ENCODE data around the gene LRRC8B.

The LRRC8B gene

DNA sequence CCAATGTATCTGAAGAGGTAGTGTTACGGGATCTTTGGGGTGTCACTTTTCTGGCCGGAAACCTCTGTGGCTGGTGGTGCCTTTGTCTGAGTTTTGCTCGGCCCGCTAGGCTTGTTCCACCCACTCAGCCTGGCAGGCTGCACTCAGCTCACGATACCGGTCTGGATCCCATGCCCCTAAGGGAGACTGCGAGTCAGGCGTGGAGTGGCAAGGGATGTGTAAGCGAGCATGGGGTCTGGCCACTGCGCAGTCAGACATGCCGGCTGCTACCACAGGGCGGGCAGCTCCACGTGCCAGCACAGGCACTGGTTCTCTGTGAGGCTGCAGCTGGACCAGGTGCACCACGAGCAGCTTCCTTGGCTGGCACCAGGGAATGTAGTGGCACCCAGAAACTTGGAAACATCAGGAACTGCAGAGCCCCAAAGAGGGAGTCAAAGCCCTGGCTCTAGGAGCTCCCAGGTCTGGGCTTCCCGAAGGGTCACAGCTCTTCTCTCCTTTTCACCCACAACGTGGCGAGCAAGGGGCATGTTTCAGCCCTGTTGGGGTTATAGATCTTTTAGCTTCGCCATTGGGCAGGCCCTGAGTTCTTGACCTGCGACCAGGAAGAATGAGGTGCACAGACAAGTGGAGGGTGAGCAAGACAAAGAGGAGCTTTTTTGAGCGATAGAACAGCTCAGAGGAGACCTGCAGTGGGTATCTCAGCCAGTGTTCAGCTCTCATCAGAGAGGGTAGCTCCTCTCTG is 84.5 kb downstream of the LRRC8B start:
- no peak for DNase-seq
- Histone ChIP-seq H3K27ac (ENCODE audit: insufficient read depth in 1 of 2, low read depth in 1 of 2, low read length in 2 of 2, poor library complexity in 1 of 2, severe bottlenecking in 2 of 2) (no peak overlapping the region), H3K4me3 (ENCODE audit: control insufficient read depth in 1 of 7, extremely low read depth in 1 of 7, insufficient read depth in 4 of 7, low read depth in 2 of 7, low read length in 6 of 7) (no peak overlapping the region), H3K9me3 (ENCODE audit: control extremely low read depth in 1 of 5, control insufficient read depth in 4 of 5, insufficient read depth in 2 of 5, low read depth in 1 of 5, low read length in 4 of 5) (no peaks in the 10 kb centered on the region), H3K4me1 (ENCODE audit: control extremely low read depth in 1 of 4, control insufficient read depth in 4 of 4, insufficient read depth in 4 of 4, low read length in 3 of 4) (no peaks in the 10 kb centered on the region), H3K36me3 (ENCODE audit: control insufficient read depth in 4 of 4, insufficient read depth in 4 of 4, low read length in 3 of 4) (peaks cover 0 to 2% (median 0%) of the 10 kb centered on the region in 4 experiments), H3K27me3 (replicated peaks in 2 of 5; ENCODE audit: control insufficient read depth in 4 of 5, insufficient read depth in 5 of 5, low read length in 4 of 5) (no peaks in the 10 kb centered on the region)
- WGBS (ENCODE audit: insufficient coverage) = 98% methylated on average over 18 of the region's 20 CpGs
- ChIA-PET POLR2A (no interaction called here), CTCF (interaction anchor here (1.2 to 9.0 kb wide), 3 partner anchors 8 to 125 kb away, joined by 3 to 63 read pairs (median 10); no protein-coding TSS in a partner anchor)

DNA sequence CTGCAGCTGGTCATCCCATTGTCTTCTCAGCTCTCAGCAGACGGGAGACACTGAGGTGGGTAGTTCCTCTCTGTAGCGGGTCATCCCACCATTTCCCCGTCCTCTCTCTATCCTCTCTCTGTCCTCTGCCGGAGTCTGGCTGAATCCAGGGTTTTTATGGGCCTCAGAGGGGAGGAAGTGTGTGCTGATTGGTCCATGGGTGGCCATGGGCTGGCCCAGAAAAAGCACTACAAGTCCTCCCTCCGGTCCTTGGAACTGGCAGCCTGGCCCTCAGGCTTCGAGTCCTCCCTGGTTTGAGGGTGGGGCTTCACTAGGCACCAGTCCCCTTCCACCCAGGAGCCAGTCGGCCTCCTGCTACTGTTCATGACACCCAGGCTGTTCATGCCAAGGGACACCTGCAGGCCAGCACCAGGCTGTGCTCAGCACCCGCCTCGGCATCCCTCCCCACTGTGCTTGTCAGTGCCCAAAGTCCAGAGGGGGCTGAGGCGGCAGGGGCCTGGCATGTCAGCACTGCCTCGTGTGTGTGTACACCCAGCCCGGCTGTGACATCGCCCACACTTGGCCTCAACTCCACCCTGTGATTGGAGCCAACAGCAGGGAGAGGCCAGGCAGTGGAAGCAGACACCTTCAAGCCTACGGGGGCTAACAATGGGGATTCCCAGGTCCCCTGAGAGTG is 85.3 kb downstream of the LRRC8B start:
- no peaks in the 10 kb centered on the region for H3K27me3 ChIP-seq (replicated peaks in 2 of 5; ENCODE audit: control insufficient read depth in 4 of 5, insufficient read depth in 5 of 5, low read length in 4 of 5)
- ChIA-PET POLR2A (no interaction called here), CTCF (interaction anchor here (0.7 to 9.0 kb wide), 4 partner anchors 7 to 153 kb away, joined by 3 to 63 read pairs (median 6); no protein-coding TSS in a partner anchor)
- H3K36me3 ChIP-seq (ENCODE audit: control insufficient read depth in 4 of 4, insufficient read depth in 4 of 4, low read length in 3 of 4) = peaks cover 0 to 2% (median 0%) of the 10 kb centered on the region in 4 experiments
- H3K4me3 ChIP-seq (ENCODE audit: control insufficient read depth in 1 of 7, extremely low read depth in 1 of 7, insufficient read depth in 4 of 7, low read depth in 2 of 7, low read length in 6 of 7) = no peak overlapping the region
- no peak for DNase-seq
- WGBS (ENCODE audit: insufficient coverage) = 94% methylated on average over 8 of the region's 14 CpGs
- no peaks in the 10 kb centered on the region for H3K9me3 ChIP-seq (ENCODE audit: control extremely low read depth in 1 of 5, control insufficient read depth in 4 of 5, insufficient read depth in 2 of 5, low read depth in 1 of 5, low read length in 4 of 5)
- H3K4me1 ChIP-seq (ENCODE audit: control extremely low read depth in 1 of 4, control insufficient read depth in 4 of 4, insufficient read depth in 4 of 4, low read length in 3 of 4) = no peaks in the 10 kb centered on the region
- no peak overlapping the region for H3K27ac ChIP-seq (ENCODE audit: insufficient read depth in 1 of 2, low read depth in 1 of 2, low read length in 2 of 2, poor library complexity in 1 of 2, severe bottlenecking in 2 of 2)

DNA sequence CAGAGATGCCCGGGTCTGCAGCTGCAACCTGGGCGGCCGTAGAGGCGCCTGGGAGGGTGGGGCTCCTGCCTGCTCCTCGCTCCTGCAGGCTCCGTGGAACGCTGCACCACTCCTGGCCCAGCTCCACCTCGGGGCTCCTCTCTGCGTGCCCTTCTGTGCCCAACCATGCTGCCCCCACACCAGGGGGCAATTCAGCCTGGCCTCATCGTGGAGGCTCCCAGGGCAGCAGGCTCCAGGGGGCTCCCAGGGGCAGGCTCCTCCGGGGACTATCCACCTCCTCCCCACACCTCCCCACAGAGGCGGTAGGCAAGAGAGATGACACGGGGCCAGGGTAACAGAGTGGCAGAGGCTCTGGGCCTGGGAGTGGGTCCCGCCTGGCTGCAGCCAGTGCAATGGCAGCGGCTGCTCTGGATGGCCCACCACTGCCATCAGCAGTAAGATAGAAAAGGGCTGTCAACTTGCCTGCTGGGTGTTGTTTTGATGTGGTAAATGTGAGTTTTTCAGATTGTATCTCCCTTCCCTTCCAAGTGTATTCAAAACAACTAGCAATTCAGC is 85.9 kb downstream of the LRRC8B start:
- POLR2A ChIA-PET = no interaction called here
- 98% methylated on average over 10 of the region's 15 CpGs for WGBS (ENCODE audit: insufficient coverage)
- Histone ChIP-seq H3K27me3 (replicated peaks in 2 of 5; ENCODE audit: control insufficient read depth in 4 of 5, insufficient read depth in 5 of 5, low read length in 4 of 5) (no peaks in the 10 kb centered on the region), H3K4me1 (ENCODE audit: control extremely low read depth in 1 of 4, control insufficient read depth in 4 of 4, insufficient read depth in 4 of 4, low read length in 3 of 4) (no peaks in the 10 kb centered on the region), H3K4me3 (ENCODE audit: control insufficient read depth in 1 of 7, extremely low read depth in 1 of 7, insufficient read depth in 4 of 7, low read depth in 2 of 7, low read length in 6 of 7) (no peak overlapping the region), H3K27ac (ENCODE audit: insufficient read depth in 1 of 2, low read depth in 1 of 2, low read length in 2 of 2, poor library complexity in 1 of 2, severe bottlenecking in 2 of 2) (no peak overlapping the region), H3K9me3 (ENCODE audit: control extremely low read depth in 1 of 5, control insufficient read depth in 4 of 5, insufficient read depth in 2 of 5, low read depth in 1 of 5, low read length in 4 of 5) (no peaks in the 10 kb centered on the region), H3K36me3 (ENCODE audit: control insufficient read depth in 4 of 4, insufficient read depth in 4 of 4, low read length in 3 of 4) (peaks cover 0 to 2% (median 0%) of the 10 kb centered on the region in 4 experiments)
- no peak for DNase-seq
- CTCF ChIA-PET = interaction anchor here (0.7 to 2.8 kb wide), 3 partner anchors 10 to 152 kb away, joined by 3 to 10 read pairs (median 3); no protein-coding TSS in a partner anchor

DNA sequence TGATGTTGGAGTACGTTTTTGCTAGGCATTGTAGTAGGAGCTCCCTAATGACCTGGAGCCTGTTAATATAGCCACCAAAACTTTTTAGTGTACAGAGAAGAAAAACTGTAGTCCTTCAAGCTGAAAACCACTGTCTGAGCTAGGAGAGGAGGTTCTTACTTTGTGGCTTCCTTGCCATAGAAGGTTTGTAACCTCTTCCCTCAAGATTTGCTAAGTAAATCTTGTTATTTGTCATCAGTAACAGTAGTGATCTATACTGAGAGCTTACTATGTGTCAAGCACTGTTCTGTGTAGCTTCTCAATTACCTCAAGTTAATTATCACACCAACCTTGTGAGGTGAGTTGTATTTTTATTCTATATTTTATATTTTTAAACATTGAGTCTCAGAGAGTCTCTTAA is 87.1 kb downstream of the LRRC8B start:
- Histone ChIP-seq H3K27me3 (replicated peaks in 2 of 5; ENCODE audit: control insufficient read depth in 4 of 5, insufficient read depth in 5 of 5, low read length in 4 of 5) (no peaks in the 10 kb centered on the region), H3K9me3 (ENCODE audit: control extremely low read depth in 1 of 5, control insufficient read depth in 4 of 5, insufficient read depth in 2 of 5, low read depth in 1 of 5, low read length in 4 of 5) (no peaks in the 10 kb centered on the region), H3K36me3 (ENCODE audit: control insufficient read depth in 4 of 4, insufficient read depth in 4 of 4, low read length in 3 of 4) (peaks cover 0 to 2% (median 0%) of the 10 kb centered on the region in 4 experiments), H3K4me3 (ENCODE audit: control insufficient read depth in 1 of 7, extremely low read depth in 1 of 7, insufficient read depth in 4 of 7, low read depth in 2 of 7, low read length in 6 of 7) (no peak overlapping the region), H3K4me1 (ENCODE audit: control extremely low read depth in 1 of 4, control insufficient read depth in 4 of 4, insufficient read depth in 4 of 4, low read length in 3 of 4) (no peaks in the 10 kb centered on the region), H3K27ac (ENCODE audit: insufficient read depth in 1 of 2, low read depth in 1 of 2, low read length in 2 of 2, poor library complexity in 1 of 2, severe bottlenecking in 2 of 2) (no peak overlapping the region)
- WGBS (ENCODE audit: insufficient coverage) = no CpG with 5 or more reads among the region's 1 CpG
- POLR2A ChIA-PET = no interaction called here
- no peak for DNase-seq
- CTCF ChIA-PET = interaction anchor here (1.0 kb wide), 1 partner anchor 15 kb away, joined by 6 read pairs; no protein-coding TSS in a partner anchor

DNA sequence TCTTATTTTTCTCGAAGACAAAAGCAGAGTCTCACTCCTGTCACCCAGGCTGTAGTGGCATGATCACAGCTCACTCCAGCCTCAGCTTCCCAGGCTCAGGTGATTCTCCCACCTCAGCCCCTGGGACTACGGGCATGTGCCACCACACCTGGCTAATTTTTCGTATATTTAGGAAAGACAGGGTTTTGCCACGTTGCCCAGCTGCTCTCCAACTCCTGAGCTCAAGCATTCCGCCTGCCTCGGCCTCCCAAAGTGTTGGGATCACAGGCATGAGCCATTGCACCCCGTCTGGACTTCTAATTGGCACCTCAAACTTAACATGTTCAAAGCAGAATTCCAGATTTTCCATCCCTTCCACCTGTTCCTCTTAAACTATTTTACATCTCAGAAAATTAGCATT is 89.3 kb downstream of the LRRC8B start:
- H3K4me1 ChIP-seq (ENCODE audit: control extremely low read depth in 1 of 4, control insufficient read depth in 4 of 4, insufficient read depth in 4 of 4, low read length in 3 of 4) = no peaks in the 10 kb centered on the region
- CTCF ChIA-PET = interaction anchor here (1.3 to 8.0 kb wide), 5 partner anchors 9 to 154 kb away, joined by 3 to 63 read pairs (median 46); partner anchors contain the start of gene LRRC8C

DNA sequence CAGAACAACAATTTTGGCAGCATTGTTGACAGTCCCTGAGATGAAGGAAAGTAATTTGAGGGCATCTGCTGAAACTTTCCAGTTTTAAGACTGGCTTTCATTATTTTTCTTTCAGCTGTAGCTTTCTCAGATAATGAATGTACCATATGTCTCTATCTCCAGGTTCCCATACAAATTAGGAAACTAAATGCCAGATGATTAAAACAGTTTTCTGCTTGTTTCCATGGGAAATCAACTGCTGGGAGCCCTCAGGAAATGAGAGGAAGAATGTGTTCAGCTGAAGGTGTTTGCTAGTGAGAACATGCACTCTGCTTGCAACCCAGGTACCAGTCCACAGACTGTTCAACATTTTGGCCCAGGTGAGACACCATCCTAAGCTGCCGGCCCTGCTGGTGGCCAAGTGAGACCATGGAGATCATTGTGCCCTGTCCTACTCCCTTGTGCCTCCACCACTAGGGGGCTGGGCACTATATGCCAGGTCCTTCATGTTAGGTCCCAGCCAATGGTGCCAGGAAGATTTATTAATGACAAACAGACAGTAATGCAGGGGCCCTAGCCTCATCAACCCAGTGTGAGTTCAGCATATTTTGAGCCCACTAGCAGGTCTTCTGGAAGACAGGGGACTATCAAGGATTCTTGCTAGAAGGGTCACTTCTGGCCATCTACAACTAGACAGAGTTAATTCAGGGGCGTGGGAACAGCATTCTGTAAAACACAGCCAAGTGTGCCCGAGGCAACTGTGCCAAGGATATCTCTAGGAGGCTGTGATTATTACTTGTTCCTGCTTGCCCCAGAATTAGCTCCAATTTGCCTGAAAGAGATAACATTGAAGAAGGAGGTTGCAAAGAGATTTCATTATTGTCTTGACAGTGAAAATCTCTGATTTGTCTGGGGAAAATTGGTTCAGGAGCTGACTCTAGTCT is 91.3 kb downstream of the LRRC8B start:
- Histone ChIP-seq H3K4me3 (ENCODE audit: control insufficient read depth in 1 of 7, extremely low read depth in 1 of 7, insufficient read depth in 4 of 7, low read depth in 2 of 7, low read length in 6 of 7) (no peak overlapping the region), H3K27ac (ENCODE audit: insufficient read depth in 1 of 2, low read depth in 1 of 2, low read length in 2 of 2, poor library complexity in 1 of 2, severe bottlenecking in 2 of 2) (no peak overlapping the region), H3K36me3 (ENCODE audit: control insufficient read depth in 4 of 4, insufficient read depth in 4 of 4, low read length in 3 of 4) (peaks cover 0 to 6% (median under 1%) of the 10 kb centered on the region in 4 experiments), H3K9me3 (ENCODE audit: control extremely low read depth in 1 of 5, control insufficient read depth in 4 of 5, insufficient read depth in 2 of 5, low read depth in 1 of 5, low read length in 4 of 5) (peaks cover 0 to 14% (median 6%) of the 10 kb centered on the region in 5 experiments), H3K27me3 (replicated peaks in 2 of 5; ENCODE audit: control insufficient read depth in 4 of 5, insufficient read depth in 5 of 5, low read length in 4 of 5) (no peaks in the 10 kb centered on the region), H3K4me1 (ENCODE audit: control extremely low read depth in 1 of 4, control insufficient read depth in 4 of 4, insufficient read depth in 4 of 4, low read length in 3 of 4) (no peaks in the 10 kb centered on the region)
- ChIA-PET POLR2A (no interaction called here), CTCF (interaction anchor here (0.7 to 8.0 kb wide), 10 partner anchors 11 to 148 kb away, joined by 3 to 63 read pairs (median 4); partner anchors contain the start of gene LRRC8C)
- WGBS (ENCODE audit: insufficient coverage) = 100% methylated on average over 3 of the region's 3 CpGs
- peak; percentile 50 to 65 (median 61) for DNase-seq

More for the DNA sequence above, 89.3 kb downstream of the LRRC8B start:
- no peaks in the 10 kb centered on the region for H3K27me3 ChIP-seq (replicated peaks in 2 of 5; ENCODE audit: control insufficient read depth in 4 of 5, insufficient read depth in 5 of 5, low read length in 4 of 5)
- H3K27ac ChIP-seq (ENCODE audit: insufficient read depth in 1 of 2, low read depth in 1 of 2, low read length in 2 of 2, poor library complexity in 1 of 2, severe bottlenecking in 2 of 2) = no peak overlapping the region
- DNase-seq = no peak
- POLR2A ChIA-PET = no interaction called here
- H3K9me3 ChIP-seq (ENCODE audit: control extremely low read depth in 1 of 5, control insufficient read depth in 4 of 5, insufficient read depth in 2 of 5, low read depth in 1 of 5, low read length in 4 of 5) = peaks cover 0 to 14% (median 6%) of the 10 kb centered on the region in 5 experiments
- WGBS (ENCODE audit: insufficient coverage) = 100% methylated on average over 5 of the region's 7 CpGs
- H3K4me3 ChIP-seq (ENCODE audit: control insufficient read depth in 1 of 7, extremely low read depth in 1 of 7, insufficient read depth in 4 of 7, low read depth in 2 of 7, low read length in 6 of 7) = no peak overlapping the region
- peaks cover 0 to 7% (median under 1%) of the 10 kb centered on the region in 4 experiments for H3K36me3 ChIP-seq (ENCODE audit: control insufficient read depth in 4 of 4, insufficient read depth in 4 of 4, low read length in 3 of 4)
